SU-DHL-6 (cell line): ENCODE data around the gene CSHL1.

Experiments
- CTCF ChIP-seq: fragments of 200-600 bp; sonication (generic); IDR thresholded peaks from one replicate; pipeline ENCODE4 v1.5.1; 2017; ENCODE audit warnings: antibody characterized with exemption, mild to moderate bottlenecking, low read length, moderate library complexity; ENCODE audit not compliant: insufficient read depth, poor library complexity, severe bottlenecking
- EZH2phosphoT487 ChIP-seq: fragments of 200-600 bp; sonication (generic), shearing (Covaris generic); conservative IDR thresholded peaks from 2 replicates; pipeline ENCODE4 v1.6.1; 2018; ENCODE audit warnings: mild to moderate bottlenecking, antibody characterized with exemption, low read length, moderate library complexity, mixed read lengths

- TF ChIP-seq CTCF (no peak), EZH2phosphoT487 (no peak)
Observed at GRCh38 chr17:63880706-63881105, 30.4 kb downstream of the CSHL1 start.
